Measurements from ENCODE around the gene GGA3. TPM values are rescaled to one million over a fixed set of nuclear protein-coding genes. Genes with fewer than 3 reads are reported as not detected.
"Not testable (repeated sequence)": the region's sequence is repeated elsewhere in the genome, so short reads cannot be mapped to it uniquely, and the experiment has no call there.

The GGA3 gene, protein sequence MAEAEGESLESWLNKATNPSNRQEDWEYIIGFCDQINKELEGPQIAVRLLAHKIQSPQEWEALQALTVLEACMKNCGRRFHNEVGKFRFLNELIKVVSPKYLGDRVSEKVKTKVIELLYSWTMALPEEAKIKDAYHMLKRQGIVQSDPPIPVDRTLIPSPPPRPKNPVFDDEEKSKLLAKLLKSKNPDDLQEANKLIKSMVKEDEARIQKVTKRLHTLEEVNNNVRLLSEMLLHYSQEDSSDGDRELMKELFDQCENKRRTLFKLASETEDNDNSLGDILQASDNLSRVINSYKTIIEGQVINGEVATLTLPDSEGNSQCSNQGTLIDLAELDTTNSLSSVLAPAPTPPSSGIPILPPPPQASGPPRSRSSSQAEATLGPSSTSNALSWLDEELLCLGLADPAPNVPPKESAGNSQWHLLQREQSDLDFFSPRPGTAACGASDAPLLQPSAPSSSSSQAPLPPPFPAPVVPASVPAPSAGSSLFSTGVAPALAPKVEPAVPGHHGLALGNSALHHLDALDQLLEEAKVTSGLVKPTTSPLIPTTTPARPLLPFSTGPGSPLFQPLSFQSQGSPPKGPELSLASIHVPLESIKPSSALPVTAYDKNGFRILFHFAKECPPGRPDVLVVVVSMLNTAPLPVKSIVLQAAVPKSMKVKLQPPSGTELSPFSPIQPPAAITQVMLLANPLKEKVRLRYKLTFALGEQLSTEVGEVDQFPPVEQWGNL
- total RNA-seq, result 10 to 100 TPM; 74.9 to 79.0 TPM

DNA sequence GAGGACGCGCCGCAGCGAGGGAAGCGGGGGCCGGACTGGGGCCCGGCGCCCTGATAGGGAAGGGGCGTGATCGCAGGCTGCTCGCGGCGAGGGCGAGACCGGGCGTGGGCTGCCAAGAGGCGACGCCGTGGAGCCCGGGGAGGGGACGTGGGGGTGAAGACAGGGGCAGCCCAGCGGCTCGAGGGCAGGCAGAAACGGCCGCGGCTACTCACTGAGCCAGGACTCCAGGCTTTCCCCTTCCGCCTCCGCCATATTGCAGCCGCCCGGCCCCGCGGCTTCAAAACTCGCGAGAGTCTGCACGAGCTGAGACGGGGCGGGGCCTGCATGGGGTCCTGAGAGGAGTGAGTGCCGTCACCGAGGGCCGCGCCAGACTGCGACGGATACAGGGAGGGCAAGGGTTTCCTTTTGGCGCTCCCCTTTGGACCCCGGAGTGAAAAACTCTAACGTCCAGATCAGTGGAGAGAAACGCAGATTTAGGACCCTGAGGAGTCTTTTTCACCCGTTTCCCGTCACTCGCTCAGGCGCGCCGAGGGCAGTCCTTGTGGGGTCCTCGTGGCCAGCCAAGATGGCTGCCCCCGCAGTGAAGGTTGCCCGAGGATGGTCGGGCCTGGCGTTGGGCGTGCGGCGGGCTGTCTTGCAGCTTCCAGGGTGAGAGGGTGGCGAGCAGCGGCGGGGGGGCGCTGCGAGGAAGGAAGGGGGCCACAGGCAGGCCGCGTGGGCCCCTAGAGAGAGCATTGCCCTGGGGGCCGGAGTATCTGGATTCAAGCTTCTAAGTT is at the start of gene GGA3, which contains the start of gene MRPS7:
GGA3 (minus strand) TSS at position 271 of the 776 bp plus-strand sequence; CDS start at position 252, 19 bp downstream.
MRPS7 (plus strand) TSS at position 544 of the 776 bp plus-strand sequence; CDS start at position 566, 22 bp downstream.
- peak within 1 kb of the TSS; percentile 98 to 100 for H3K27ac Mint-ChIP-seq
- H3K36me3 Mint-ChIP-seq, result peaks cover 32 to 33% of the 10 kb centered on the region in 2 donors
- ATAC-seq, result peak; percentile 88 to 95
- no peaks in the 10 kb centered on the region for H3K9me3 Mint-ChIP-seq
- DNase-seq (ENCODE audit: low spot score in 2 of 2), result peak; percentile 95 to 98

DNA sequence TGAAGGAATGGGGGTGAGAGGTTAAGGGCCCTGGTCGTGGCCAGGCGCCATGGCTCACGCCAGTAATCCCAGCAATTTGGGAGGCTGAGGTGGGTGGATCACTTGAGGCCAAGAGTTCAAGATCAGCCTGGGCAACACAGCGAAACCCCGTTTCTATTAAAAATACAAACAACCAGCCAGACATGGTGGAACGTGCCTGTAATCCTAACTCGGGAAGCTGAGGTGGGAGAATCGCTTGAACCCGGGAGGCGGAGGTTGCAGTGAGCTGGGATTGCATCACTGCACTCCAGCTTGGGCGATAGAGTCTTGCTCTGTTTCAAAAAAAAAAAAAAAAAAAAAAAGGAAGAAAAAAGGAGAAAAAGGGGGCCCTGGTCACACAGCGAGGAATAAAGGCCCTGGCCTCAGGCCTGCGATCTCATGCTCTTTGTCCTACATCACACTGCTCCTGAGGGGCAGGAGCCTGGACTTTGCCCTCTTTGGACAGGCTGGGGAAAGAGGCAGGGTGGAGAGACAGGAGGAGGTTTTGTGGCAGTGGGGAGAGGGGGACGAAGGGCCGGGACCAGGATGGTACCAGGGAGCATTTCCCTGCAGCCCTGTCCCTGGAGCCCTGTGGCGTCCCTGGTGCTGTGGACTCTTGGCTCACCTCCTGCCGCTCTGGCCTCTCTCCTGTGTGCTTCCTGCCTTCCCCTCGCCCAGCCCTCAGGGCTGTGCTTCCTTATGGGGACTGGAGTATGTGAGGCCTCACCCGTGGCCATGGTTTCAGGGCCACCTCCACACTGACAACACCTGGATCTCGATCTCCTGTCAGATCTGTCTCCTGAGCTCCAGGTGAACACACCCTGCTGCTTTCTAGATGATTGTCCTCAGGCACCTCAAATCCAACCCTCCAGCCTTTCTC is 47.6 kb upstream of the GGA3 start:
- Mint-ChIP-seq H3K27ac (peak overlapping the region; percentile 48 to 61), H3K9me3 (no peaks in the 10 kb centered on the region), H3K36me3 (no peaks in the 10 kb centered on the region)
- ATAC-seq, result peak in 1 of 2 donors; percentile 36
- no peak for DNase-seq (ENCODE audit: low spot score in 2 of 2)

DNA sequence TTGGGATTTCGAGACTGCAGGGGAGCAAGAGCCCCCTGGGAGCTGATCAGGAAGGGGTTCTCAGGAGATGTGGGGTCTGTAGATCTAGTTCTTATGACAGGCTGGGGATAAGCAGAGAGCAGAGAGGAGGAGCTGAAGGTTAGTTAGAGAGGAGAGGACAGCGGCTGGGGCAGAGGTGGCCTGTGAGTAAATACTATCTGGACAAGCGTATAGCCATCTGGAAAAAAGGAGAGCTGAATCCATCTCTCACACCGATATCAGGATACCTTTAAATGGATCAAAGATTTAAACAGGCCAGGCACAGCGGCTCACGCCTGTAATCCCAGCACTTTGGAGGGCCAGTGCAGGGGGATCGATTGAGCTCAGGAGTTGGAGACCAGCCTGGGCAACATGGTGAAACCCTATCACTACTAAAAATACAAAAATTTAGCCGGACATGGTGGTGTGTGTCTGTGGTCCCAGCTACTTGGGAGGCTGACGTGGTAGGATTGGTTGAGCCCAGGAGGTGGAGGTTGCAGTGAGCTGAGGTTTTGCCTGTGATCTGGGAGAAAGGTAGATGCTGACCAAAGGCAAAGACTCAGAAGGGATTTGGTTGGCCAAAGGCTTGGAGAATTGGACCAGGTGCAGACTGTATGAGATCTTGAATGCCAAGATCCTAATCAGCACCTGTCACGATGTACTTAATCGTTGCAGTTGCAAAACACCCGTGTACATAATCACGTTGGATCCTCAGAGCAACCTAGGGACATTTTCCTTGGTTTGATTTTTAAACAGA is 46.7 kb upstream of the GGA3 start:
- DNase-seq (ENCODE audit: low spot score in 2 of 2) (no peak), ATAC-seq (no peak)
- H3K27ac Mint-ChIP-seq, result peak overlapping the region; percentile 15 to 17

DNA sequence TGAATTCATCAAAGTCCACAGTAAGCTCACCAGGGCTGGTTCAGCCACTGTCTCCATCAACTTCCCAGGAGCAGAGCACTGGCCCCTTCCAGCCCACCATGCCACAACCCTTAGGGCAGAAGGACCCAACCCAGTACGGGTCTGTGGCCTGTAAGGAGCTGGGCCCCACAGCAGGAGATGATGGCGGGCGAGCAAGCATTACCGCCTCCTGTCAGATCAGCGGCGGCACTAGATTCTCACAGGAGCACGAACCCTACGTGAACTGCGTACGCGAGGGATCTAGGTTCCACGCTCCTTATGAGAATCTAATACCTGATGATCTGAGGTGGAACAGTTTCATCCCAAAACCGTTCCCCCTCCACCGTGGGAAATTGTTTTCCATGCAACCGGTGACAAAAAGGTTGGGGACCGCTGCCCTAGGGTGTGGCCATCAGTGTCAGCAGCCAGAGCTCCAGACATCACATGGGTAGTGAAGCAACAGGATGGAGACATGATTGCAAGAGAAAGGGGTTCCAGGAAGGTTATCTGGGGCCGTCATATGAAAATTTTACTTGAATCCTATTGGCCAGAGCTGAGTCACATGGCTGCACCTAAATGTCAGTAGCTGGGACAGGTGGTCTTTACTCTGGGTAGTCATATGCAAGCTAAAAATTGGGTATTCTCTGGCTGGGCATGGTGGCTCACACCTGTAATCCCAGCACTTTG is 40.2 kb upstream of the GGA3 start:
- DNase-seq (ENCODE audit: low spot score in 2 of 2) (no peak), ATAC-seq (no peak)
- no peak overlapping the region for H3K27ac Mint-ChIP-seq
- no peaks in the 10 kb centered on the region for H3K9me3 Mint-ChIP-seq
- no peaks in the 10 kb centered on the region for H3K36me3 Mint-ChIP-seq

More for the DNA sequence above, 46.7 kb upstream of the GGA3 start:
- Mint-ChIP-seq H3K36me3 (no peaks in the 10 kb centered on the region), H3K9me3 (no peaks in the 10 kb centered on the region)

- ATAC-seq (no peak), DNase-seq (ENCODE audit: low spot score in 2 of 2) (no peak)
- Mint-ChIP-seq H3K36me3 (no peaks in the 10 kb centered on the region), H3K27ac (peak overlapping the region in 1 of 2 donors; percentile 70), H3K9me3 (no peaks in the 10 kb centered on the region)
Observed at GRCh38 chr17:75301049-75301448, 39.6 kb upstream of the GGA3 start.

- no peaks in the 10 kb centered on the region for H3K9me3 Mint-ChIP-seq
- H3K36me3 Mint-ChIP-seq, result no peaks in the 10 kb centered on the region
- ATAC-seq (no peak), DNase-seq (ENCODE audit: low spot score in 2 of 2) (no peak)
- H3K27ac Mint-ChIP-seq, result no peak overlapping the region
Observed at GRCh38 chr17:75300280-75300679, 38.9 kb upstream of the GGA3 start.

GRCh38 chr17:75295201-75296158 is 34.1 kb upstream of the GGA3 start:
- ATAC-seq (peak; percentile 84 to 89), DNase-seq (ENCODE audit: low spot score in 2 of 2) (peak in 1 of 2 donors; percentile 40)
- Mint-ChIP-seq H3K36me3 (no peaks in the 10 kb centered on the region), H3K9me3 (no peaks in the 10 kb centered on the region), H3K27ac (peak overlapping the region; percentile 69 to 95)

- H3K9me3 Mint-ChIP-seq; DNase-seq (ENCODE audit: low spot score in 2 of 2); ATAC-seq: not testable (repeated sequence)
- peak overlapping the region; percentile 14 to 32 for H3K27ac Mint-ChIP-seq
- peaks cover 6 to 13% of the 10 kb centered on the region in 2 donors for H3K36me3 Mint-ChIP-seq
Observed at GRCh38 chr17:75292810-75293448, 31.5 kb upstream of the GGA3 start.

DNA sequence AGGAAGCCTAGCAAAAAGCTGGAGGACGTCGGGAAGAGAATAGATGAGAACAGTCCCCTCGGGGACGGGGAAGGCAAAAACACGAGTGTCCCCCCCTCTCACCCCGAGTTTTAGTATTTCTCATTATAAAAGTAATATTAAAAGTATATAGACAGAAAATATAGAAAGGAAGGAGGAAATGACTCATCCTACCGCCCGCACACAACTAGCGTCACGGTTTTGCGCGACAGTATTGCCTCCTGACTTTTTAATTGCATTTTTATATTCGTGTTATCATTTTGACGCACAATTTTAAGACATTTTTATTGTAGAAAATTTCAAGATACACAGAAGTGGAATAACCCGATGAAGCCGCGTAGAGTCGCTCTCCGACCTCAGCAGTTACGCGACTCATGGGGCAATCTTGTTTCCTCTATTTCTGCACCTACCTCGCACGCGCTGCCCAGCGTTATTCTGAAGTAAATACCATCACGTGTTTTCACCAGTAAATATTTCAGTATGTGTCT is 28.5 kb upstream of the GGA3 start:
- peaks cover 20 to 31% of the 10 kb centered on the region in 2 donors for H3K36me3 Mint-ChIP-seq
- ATAC-seq, result peak; percentile 21 to 30

GRCh38 chr17:75289115-75289831 is 27.9 kb upstream of the GGA3 start, which contains the start of gene SLC25A19:
SLC25A19 (minus strand) TSS chr17:75289433; CDS start chr17:75286764, 2,669 bp downstream.
- Mint-ChIP-seq H3K27ac (peak within 1 kb of the TSS; percentile 94 to 100), H3K9me3 (no peaks in the 10 kb centered on the region), H3K36me3 (peaks cover 20 to 31% of the 10 kb centered on the region in 2 donors)
- DNase-seq (ENCODE audit: low spot score in 2 of 2), result peak; percentile 93 to 98
- ATAC-seq, result peak; percentile 94

More for the DNA sequence above, 28.5 kb upstream of the GGA3 start:
- Mint-ChIP-seq H3K9me3 (no peaks in the 10 kb centered on the region), H3K27ac (peak overlapping the region; percentile 94 to 100)
- no peak for DNase-seq (ENCODE audit: low spot score in 2 of 2)

DNA sequence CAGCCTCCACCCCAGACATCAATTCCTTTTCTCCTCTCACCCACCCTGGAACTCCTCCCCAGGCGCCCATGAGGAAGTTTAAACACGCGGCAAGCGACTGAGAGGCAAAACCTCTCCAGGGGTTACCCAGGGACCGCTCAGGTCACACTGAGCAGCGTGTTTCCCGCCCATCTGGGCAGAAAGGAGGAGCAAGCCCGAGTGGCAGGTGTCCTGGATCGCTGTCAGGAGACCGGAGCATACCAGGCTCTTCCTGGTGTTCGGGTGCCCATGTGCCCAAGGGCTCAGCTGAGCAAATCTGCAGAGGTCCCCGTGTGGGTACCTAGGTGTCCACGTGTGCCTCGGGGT is 27.3 kb upstream of the GGA3 start:
- DNase-seq (ENCODE audit: low spot score in 2 of 2) (peak; percentile 53 to 70), ATAC-seq (peak; percentile 31 to 38)
- peaks cover 20 to 32% of the 10 kb centered on the region in 2 donors for H3K36me3 Mint-ChIP-seq
- H3K27ac Mint-ChIP-seq, result peak overlapping the region; percentile 94 to 100
- no peaks in the 10 kb centered on the region for H3K9me3 Mint-ChIP-seq

DNA sequence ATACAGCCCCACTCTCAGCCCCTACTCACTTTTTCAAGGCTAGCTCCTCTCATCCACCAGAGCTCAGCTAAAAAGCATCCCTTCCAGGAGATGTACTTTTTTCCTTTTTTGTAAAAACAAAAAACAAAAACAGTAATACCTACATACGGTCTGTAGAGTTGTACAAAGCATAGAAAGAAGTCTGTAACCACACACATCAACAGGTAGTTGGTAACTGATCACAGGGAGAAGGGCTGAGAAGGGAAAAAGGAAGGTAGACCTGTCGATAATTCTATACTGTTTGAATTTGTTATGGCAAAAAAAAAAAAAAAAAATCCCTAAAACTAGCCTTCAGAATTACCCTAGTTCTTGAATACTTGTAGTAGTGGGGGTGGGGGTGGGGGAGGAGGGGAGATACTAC is 27.0 kb upstream of the GGA3 start:
- H3K27ac Mint-ChIP-seq, result peak overlapping the region; percentile 94 to 100
- H3K36me3 Mint-ChIP-seq, result peaks cover 24 to 35% of the 10 kb centered on the region in 2 donors

More for the DNA sequence above, 27.0 kb upstream of the GGA3 start:
- ATAC-seq, result no peak
- DNase-seq (ENCODE audit: low spot score in 2 of 2), result no peak
- no peaks in the 10 kb centered on the region for H3K9me3 Mint-ChIP-seq
